ENCODE data around the gene CASZ1. TPM values are rescaled to one million over a fixed set of nuclear protein-coding genes. Genes with fewer than 3 reads are reported as not detected.

The CASZ1 gene
- total RNA-seq, 1 experiment from 2014 or later = 27.8 TPM

DNA sequence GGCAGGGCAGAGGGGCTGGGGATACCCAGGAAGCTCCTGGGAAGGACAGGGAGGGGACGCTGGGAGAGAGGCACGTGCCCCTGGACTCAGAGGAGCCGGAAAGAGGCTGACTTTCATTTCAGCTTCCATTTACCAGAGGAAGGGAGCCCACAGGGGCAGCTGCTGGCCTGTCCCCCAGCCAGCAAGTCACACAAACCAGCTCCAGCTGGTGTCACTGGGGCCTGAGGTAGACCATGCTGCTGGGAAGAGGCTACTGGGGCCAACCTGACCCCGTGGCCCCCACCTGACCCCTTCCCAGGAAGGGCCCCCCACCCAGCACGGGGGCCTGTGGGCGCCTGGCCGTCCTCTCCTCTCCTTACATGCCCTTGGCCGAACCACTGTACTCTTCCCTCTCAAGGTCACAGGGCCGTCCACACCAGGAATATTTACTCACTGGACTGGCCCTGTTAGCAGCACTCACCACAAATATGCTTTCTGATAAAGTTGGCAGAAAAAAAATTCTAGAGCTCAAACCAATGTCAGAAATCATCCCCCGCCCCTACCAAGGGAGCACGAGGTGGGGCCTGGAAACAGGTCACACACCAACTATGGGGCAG lies 110.5 kb downstream of the CASZ1 start:
- ATAC-seq (0 out of 2 replicates have a peak, but pooled peaks have one; percentile 36), DNase-seq (ENCODE audit: low read depth, low spot score) (no peak)
- H3K36me3 ChIP-seq (ENCODE audit: control insufficient read depth, insufficient read depth, low read length) = no peaks in the 10 kb centered on the region
- TF ChIP-seq, protein P1, sequence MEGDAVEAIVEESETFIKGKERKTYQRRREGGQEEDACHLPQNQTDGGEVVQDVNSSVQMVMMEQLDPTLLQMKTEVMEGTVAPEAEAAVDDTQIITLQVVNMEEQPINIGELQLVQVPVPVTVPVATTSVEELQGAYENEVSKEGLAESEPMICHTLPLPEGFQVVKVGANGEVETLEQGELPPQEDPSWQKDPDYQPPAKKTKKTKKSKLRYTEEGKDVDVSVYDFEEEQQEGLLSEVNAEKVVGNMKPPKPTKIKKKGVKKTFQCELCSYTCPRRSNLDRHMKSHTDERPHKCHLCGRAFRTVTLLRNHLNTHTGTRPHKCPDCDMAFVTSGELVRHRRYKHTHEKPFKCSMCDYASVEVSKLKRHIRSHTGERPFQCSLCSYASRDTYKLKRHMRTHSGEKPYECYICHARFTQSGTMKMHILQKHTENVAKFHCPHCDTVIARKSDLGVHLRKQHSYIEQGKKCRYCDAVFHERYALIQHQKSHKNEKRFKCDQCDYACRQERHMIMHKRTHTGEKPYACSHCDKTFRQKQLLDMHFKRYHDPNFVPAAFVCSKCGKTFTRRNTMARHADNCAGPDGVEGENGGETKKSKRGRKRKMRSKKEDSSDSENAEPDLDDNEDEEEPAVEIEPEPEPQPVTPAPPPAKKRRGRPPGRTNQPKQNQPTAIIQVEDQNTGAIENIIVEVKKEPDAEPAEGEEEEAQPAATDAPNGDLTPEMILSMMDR (IDR thresholded peaks at IDR 0.05) = no peak
- TF ChIP-seq, protein P2, sequence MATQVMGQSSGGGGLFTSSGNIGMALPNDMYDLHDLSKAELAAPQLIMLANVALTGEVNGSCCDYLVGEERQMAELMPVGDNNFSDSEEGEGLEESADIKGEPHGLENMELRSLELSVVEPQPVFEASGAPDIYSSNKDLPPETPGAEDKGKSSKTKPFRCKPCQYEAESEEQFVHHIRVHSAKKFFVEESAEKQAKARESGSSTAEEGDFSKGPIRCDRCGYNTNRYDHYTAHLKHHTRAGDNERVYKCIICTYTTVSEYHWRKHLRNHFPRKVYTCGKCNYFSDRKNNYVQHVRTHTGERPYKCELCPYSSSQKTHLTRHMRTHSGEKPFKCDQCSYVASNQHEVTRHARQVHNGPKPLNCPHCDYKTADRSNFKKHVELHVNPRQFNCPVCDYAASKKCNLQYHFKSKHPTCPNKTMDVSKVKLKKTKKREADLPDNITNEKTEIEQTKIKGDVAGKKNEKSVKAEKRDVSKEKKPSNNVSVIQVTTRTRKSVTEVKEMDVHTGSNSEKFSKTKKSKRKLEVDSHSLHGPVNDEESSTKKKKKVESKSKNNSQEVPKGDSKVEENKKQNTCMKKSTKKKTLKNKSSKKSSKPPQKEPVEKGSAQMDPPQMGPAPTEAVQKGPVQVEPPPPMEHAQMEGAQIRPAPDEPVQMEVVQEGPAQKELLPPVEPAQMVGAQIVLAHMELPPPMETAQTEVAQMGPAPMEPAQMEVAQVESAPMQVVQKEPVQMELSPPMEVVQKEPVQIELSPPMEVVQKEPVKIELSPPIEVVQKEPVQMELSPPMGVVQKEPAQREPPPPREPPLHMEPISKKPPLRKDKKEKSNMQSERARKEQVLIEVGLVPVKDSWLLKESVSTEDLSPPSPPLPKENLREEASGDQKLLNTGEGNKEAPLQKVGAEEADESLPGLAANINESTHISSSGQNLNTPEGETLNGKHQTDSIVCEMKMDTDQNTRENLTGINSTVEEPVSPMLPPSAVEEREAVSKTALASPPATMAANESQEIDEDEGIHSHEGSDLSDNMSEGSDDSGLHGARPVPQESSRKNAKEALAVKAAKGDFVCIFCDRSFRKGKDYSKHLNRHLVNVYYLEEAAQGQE (IDR thresholded peaks at IDR 0.05; ENCODE audit: insufficient read depth in 1 of 2, low read depth in 2 of 2, low read length in 1 of 2) = no peak
- TF ChIP-seq POLR2AphosphoS5 (IDR thresholded peaks at IDR 0.05; ENCODE audit: low read depth, low read length) (no peak), SIN3A (IDR thresholded peaks at IDR 0.05; ENCODE audit: borderline replicate concordance, insufficient read depth, low read depth, low read length) (no peak), TCF7L2 (IDR thresholded peaks at IDR 0.05; ENCODE audit: low read depth, low read length) (no peak)
- peaks cover 31% of the 10 kb centered on the region for H3K4me1 ChIP-seq (ENCODE audit: control insufficient read depth, insufficient read depth, low read length)
- intact Hi-C loops (cut with micrococcal nuclease; ENCODE audit: unreplicated experiment) = loop anchor here (5.0 kb wide), 1 partner anchor 159 kb away; no protein-coding TSS in a partner anchor
- CTCF ChIA-PET = no interaction called here
- peak overlapping the region; percentile 48 for H3K27ac ChIP-seq (ENCODE audit: low read length)
- POLR2A ChIA-PET = interaction anchor here (0.5 kb wide), 1 partner anchor 93 kb away, joined by 7 read pairs; no protein-coding TSS in a partner anchor
- H3K4me3 ChIP-seq (ENCODE audit: low read depth in 2 of 2, low read length in 2 of 2) = no peak overlapping the region
- no TSS peak for BruUV-seq (replicated peaks)
- no peaks in the 10 kb centered on the region for H3K27me3 ChIP-seq (ENCODE audit: control insufficient read depth, insufficient read depth, low read length)
- H3K9me3 ChIP-seq (ENCODE audit: control insufficient read depth, insufficient read depth, low read depth, low read length) = no peaks in the 10 kb centered on the region
- in situ Hi-C loops (cut with HindIII; ENCODE audit: low pct_unique_long_range_greater_than_20kb, low sequenced_read_pairs) = no loop called here

DNA sequence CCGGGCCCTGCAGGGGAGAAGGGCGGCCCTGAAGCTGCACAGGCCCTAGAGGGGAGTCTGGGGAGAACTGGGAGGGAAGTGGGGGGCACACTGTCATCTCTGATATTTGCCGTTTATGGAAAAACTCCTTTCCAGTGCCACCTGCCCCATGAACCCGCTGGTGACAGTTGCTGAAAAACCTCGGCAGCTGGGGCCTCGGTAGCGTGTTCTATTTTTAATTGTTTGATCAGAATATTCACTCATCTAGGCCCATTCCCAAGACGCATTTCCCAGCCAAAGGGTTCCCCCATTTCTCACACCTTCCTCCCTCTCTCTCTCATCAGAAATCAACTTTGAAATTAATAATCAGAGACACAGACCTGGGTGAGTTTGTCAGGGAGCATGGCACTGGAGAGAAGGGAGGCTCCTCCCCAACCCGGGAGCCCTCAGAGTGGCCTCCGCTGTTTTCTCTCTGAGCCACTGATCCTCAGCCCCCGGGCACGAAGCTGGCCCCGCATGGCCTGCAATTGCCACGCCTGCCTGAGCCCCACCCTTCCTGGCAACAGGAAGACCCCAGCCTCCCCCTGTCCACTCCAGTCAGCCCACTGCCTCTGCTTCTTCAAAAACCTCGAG lies 111.1 kb downstream of the CASZ1 start:
- TF ChIP-seq SIN3A (IDR thresholded peaks at IDR 0.05; ENCODE audit: borderline replicate concordance, insufficient read depth, low read depth, low read length) (no peak), TCF7L2 (IDR thresholded peaks at IDR 0.05; ENCODE audit: low read depth, low read length) (no peak), POLR2AphosphoS5 (IDR thresholded peaks at IDR 0.05; ENCODE audit: low read depth, low read length) (no peak)
- TF ChIP-seq, protein P2 (IDR thresholded peaks at IDR 0.05; ENCODE audit: insufficient read depth in 1 of 2, low read depth in 2 of 2, low read length in 1 of 2) = no peak
- TF ChIP-seq, protein P1 (IDR thresholded peaks at IDR 0.05) = no peak
- Histone ChIP-seq H3K27ac (ENCODE audit: low read length) (peak overlapping the region; percentile 7; the same call in 1 of the 2 replicates), H3K9me3 (ENCODE audit: control insufficient read depth, insufficient read depth, low read depth, low read length) (no peaks in the 10 kb centered on the region), H3K27me3 (ENCODE audit: control insufficient read depth, insufficient read depth, low read length) (no peaks in the 10 kb centered on the region), H3K4me3 (ENCODE audit: low read depth in 2 of 2, low read length in 2 of 2) (no peak overlapping the region), H3K36me3 (ENCODE audit: control insufficient read depth, insufficient read depth, low read length) (no peaks in the 10 kb centered on the region), H3K4me1 (ENCODE audit: control insufficient read depth, insufficient read depth, low read length) (peaks cover 31% of the 10 kb centered on the region)
- no peak for DNase-seq (ENCODE audit: low read depth, low spot score)
- no peak for ATAC-seq
- in situ Hi-C loops (cut with HindIII; ENCODE audit: low pct_unique_long_range_greater_than_20kb, low sequenced_read_pairs) (no loop called here), intact Hi-C loops (cut with micrococcal nuclease; ENCODE audit: unreplicated experiment) (loop anchor here (5.0 kb wide), 1 partner anchor 158 kb away; no protein-coding TSS in a partner anchor)
- POLR2A ChIA-PET = no interaction called here
- CTCF ChIA-PET = interaction anchor here (0.5 kb wide), 1 partner anchor 9 kb away, joined by 3 read pairs; no protein-coding TSS in a partner anchor
- BruUV-seq (replicated peaks) = no TSS peak

All from Panc1 (cell line).